Fibroblast of mammary gland (primary cell): Measurements from ENCODE around the gene ZMYM2.

Experiments
- DNase-seq: peaks from one replicate; pipeline ENCODE4 v3.0.0-alpha.2; 2010; ENCODE audit warnings: low read depth
- H3K4me3 ChIP-seq: 2 replicates; pipeline ENCODE4 v1.5.1; 2011; ENCODE audit warnings: low read depth, mild to moderate bottlenecking, low read length, moderate library complexity; ENCODE audit not compliant: control insufficient read depth
- TF ChIP-seq, protein P1 (sequence below): conservative IDR thresholded peaks from 2 replicates; pipeline ENCODE4 v1.5.1; 2011; ENCODE audit warnings: low read depth, low read length, inconsistent platforms; ENCODE audit not compliant: control insufficient read depth, insufficient read depth

Gene ZMYM2

DNA sequence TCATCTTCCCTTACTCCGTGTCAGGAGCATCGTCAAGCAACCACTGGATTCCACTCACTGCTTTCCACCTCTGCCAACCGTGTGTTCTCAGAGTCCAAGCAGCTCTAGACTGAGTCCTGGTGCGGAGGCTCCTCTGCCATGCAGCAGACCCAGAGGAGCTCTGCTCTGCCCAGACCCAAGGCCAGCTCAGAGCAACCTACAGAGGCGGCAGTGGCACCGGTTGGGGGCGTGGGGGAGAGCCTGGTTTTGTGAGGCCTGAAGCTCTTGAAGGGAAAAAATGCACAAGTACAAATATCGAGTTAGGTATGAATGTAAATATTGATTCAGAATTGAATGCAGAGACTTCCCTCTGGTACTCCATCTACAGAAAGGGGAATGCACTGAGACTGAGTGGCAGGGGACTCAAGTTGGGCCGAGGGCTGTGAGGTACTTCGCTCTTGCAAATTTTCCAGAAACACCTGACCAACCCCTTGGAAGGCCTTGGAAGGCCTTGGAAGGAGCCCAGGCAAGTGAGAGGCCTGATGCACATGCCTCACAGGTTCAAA is 155.6 kb downstream of the ZMYM2 start:
- no peak for DNase-seq
- H3K4me3 ChIP-seq, result no peak overlapping the region
- TF ChIP-seq, protein P1, sequence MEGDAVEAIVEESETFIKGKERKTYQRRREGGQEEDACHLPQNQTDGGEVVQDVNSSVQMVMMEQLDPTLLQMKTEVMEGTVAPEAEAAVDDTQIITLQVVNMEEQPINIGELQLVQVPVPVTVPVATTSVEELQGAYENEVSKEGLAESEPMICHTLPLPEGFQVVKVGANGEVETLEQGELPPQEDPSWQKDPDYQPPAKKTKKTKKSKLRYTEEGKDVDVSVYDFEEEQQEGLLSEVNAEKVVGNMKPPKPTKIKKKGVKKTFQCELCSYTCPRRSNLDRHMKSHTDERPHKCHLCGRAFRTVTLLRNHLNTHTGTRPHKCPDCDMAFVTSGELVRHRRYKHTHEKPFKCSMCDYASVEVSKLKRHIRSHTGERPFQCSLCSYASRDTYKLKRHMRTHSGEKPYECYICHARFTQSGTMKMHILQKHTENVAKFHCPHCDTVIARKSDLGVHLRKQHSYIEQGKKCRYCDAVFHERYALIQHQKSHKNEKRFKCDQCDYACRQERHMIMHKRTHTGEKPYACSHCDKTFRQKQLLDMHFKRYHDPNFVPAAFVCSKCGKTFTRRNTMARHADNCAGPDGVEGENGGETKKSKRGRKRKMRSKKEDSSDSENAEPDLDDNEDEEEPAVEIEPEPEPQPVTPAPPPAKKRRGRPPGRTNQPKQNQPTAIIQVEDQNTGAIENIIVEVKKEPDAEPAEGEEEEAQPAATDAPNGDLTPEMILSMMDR, result no peak

DNA sequence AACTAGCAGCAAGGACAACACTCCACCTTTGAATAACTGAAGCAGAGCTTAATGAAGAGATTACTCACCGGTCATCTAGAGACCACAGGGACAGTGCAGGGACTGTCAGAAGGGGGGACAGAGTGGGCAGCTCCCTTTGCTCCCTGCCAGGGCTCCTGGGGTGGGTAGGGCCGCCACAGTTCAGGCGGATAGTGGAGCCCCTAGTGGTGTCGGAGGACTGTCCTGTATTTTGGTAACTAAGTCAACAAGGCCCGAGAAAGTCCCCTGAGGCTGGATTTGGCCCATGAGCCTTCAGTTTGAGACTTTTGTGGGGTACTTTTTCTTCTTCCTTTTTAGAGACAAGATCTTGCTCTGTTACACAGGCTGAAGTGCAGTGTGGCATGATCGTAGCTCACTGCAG is 157.7 kb downstream of the ZMYM2 start:
- H3K4me3 ChIP-seq, result no peak overlapping the region
- TF ChIP-seq, protein P1, result no peak
- no peak for DNase-seq

DNA sequence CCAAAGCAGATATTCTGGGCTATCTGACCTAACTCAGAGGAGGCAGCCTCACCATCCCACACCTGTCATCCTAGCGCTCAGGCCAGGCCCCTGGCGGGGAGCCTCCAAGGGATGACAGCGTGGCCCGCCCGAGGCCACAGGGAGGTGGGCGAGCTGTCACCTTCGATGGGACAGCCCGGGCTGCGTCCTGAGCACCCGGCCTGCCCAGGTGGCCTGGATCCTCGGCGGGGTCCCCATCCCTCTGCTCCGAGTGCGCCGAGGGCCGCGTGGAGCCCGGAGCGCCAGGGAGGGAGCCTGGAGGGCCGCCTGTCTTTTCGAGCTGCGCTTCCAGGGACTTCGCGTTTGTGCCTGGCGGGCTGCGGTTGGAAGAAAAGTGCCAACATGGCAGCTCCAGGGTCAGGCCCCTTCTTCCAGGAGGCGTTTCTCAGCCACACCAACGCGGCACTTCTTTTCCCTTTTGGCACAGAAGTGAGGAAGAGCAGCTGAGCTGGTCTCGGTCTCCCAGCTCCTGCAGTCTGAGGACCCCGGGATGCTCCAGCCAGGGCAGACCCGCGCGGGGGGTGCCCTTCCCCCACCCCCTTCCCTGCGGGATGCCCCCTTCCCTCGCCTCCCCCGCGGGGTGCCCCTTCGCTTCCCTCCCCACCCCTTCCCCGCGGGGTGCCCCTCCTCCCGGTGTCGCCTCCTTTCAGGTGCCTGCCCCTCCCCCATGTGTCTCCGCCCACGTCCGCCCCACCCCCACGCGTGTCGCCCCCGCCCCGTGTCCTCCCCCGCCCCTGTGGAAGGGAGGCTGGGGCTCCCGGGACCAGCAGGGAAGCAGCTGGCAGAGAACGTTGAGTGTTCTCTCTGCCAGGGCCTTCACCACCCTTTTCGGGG is 160.0 kb downstream of the ZMYM2 start:
- DNase-seq, result peak; percentile 43

DNA sequence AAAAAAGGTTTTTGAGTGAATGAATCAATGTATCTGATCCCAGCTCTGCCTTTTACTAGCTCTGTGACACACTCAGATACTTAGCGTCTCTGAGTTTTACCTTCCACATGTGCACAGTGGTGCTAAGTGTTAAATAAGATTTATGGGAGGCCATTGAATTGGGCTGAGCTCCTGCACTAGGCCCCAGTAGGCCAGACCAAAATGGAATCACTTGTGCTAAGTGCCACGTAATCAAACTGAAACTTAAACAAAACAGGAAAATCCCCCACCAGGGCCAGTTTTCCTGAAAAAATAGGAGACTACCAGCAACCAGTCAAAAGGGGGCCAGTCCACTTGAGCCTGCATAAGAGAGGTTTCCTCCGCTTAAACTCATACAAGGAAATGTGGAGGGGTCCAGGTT is 161.4 kb downstream of the ZMYM2 start:
- H3K4me3 ChIP-seq, result no peak overlapping the region
- no peak for DNase-seq
- TF ChIP-seq, protein P1, result no peak

More for the DNA sequence above, 160.0 kb downstream of the ZMYM2 start:
- H3K4me3 ChIP-seq, result peak overlapping the region; percentile 60
- TF ChIP-seq, protein P1, result no peak

DNA sequence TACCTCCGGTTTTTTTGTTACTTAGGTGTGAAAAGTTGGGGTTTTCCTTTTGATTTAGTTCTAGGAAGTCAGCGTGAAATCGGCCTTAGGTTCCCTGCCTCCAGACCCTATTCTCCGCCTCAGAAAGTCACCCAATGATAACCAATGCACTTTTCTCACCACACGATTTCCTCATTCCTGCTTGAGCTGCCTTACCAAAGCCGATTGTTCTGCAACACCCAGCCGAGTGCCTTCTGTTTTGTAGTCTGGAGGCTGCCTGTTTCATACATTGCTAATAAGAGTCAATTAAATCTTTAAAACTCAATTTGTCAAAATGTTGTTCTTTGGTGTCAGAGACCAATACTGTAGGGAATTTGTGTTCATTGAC is 162.6 kb downstream of the ZMYM2 start:
- TF ChIP-seq, protein P1, result no peak
- no peak overlapping the region for H3K4me3 ChIP-seq

DNA sequence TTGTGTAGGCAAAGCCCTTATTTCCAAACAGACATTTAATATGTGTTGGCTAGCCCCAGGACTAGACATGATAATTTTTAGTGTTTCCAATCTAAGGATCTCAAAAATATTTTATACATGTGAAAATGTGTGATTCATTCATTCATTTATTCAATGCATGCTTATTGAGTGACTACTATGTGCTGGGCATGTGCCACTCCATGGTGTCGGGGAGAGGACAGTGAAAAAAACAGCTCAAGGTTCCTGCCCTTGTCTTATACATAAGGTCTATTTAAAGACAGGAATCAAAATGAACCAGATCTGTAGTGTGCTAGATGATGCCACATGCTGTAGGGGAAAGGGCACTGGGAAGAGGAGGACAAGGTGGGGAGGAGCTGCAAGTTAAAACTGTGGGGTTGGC is 165.8 kb downstream of the ZMYM2 start:
- TF ChIP-seq, protein P1, result no peak
- peak; percentile 10 for DNase-seq
- no peak overlapping the region for H3K4me3 ChIP-seq

More for the DNA sequence above, 162.6 kb downstream of the ZMYM2 start:
- no peak for DNase-seq
